Fibroblast of pulmonary artery (primary cell): Measurements from ENCODE around the gene SHLD1.

ENCODE experiments used
- DNase-seq: peaks from one replicate; pipeline ENCODE4 v3.0.0-alpha.2; 2010; ENCODE audit warnings: low read depth
- H3K4me3 ChIP-seq: replicated peaks from 2 replicates; pipeline ENCODE4 v1.5.1; 2011; ENCODE audit warnings: low read depth, mild to moderate bottlenecking, control low read depth, low read length, moderate library complexity
- TF ChIP-seq, protein P1 (sequence below): IDR thresholded peaks from 2 replicates; pipeline ENCODE4 v1.5.1; 2011; ENCODE audit warnings: mild to moderate bottlenecking, control low read depth, low read length, inconsistent platforms; ENCODE audit errors: missing control alignments

The SHLD1 gene

DNA sequence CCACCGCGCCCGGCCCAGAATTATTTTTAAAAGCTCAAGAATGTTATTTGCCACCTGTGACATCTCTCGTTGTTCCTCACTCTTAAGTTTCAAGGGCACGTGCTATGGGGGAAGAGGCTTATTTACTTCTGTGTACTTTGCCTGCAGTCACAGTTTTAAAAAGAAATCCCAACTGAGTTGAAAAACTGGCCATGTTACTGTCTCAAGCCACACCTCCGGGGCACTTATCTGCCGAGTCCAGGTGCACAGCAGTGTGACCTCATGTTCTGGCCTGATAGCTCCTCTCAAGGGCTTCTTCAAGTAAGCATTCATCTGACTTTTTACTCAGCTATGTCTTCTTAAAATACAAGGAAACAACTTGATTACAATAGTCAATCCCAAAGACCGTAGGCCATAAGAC is 34.5 kb downstream of the SHLD1 start:
- no peak for DNase-seq
- no peak overlapping the region for H3K4me3 ChIP-seq
- TF ChIP-seq, protein P1, sequence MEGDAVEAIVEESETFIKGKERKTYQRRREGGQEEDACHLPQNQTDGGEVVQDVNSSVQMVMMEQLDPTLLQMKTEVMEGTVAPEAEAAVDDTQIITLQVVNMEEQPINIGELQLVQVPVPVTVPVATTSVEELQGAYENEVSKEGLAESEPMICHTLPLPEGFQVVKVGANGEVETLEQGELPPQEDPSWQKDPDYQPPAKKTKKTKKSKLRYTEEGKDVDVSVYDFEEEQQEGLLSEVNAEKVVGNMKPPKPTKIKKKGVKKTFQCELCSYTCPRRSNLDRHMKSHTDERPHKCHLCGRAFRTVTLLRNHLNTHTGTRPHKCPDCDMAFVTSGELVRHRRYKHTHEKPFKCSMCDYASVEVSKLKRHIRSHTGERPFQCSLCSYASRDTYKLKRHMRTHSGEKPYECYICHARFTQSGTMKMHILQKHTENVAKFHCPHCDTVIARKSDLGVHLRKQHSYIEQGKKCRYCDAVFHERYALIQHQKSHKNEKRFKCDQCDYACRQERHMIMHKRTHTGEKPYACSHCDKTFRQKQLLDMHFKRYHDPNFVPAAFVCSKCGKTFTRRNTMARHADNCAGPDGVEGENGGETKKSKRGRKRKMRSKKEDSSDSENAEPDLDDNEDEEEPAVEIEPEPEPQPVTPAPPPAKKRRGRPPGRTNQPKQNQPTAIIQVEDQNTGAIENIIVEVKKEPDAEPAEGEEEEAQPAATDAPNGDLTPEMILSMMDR = no peak

DNA sequence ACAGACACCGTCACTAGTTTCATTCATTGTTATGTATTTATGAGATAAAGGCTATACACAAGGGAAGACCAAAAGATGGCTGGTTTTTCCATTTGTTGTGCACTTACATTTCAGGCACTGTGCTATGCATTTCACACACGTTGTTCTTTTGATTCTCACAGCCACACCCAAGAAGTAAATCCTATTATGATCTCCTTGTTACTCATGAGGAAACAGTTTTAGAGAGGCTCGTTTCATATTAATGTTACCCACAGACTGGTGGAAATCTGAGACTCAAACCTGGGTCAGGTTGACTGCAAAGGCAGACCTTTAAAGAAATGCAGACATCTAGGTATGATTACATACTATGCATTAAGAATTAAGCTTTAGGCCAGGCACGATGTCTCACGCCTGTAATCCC is 34.9 kb downstream of the SHLD1 start:
- DNase-seq = no peak
- H3K4me3 ChIP-seq = no peak overlapping the region
- TF ChIP-seq, protein P1 = no peak

DNA sequence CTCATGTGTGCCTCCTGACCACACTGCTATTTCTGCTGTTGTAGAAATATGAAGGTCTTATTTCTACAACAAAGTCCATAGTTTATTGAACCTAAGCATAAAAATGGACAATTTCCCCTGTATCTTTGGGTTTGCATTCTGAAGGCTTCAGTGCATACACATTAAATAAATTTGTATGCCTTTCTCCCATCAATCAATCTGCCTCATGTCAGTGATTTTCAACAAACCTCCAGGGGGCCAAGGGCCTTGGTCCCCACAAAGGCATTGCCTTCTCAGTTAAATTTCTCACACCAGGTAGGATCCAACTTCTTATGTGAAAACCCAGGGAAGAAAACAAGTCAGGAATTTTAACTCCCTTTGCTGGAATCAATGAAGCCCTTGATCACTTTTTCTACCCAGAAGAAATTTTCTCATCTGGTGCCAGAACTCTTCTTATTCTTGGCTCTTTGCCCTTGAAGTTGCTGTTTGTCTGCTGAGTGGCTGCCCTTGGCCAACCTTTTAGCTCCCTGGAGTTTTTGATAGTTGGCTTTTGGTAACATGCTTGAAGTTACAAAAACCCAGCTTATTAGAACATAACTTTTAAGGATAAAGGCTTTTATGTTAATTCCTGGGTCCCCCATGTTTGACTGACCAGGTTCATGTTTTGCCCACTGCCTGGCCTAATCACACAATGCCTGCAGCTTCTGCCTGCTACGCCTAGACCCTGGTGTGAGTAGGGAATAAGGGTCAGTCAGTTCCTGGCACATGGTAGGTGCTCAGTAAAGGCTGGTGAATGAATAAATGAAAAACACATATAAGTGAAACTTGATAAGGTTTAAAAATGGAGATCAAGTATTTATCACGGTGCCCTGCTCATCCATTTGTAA is 37.0 kb downstream of the SHLD1 start:
- no peak overlapping the region for H3K4me3 ChIP-seq
- TF ChIP-seq, protein P1 = peak; percentile 1
- DNase-seq = peak; percentile 75

DNA sequence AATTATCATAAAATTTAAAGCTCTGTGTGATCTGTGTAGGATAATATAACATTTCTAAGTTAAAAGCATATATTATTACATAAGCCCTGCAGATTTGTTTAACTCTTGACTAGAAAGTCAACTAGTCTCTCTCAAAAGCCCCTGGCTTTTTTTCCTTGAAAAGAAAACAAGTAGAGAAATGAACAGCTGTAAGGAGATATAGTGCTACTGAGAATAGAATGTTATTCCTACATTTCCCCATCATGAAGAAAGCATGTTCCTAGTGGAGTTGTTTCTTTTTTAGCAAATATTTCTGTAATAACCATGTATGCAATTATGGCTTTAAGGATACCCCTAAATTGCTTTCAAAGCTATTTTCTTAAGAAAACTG is 37.6 kb downstream of the SHLD1 start:
- TF ChIP-seq, protein P1 = no peak
- no peak for DNase-seq
- no peak overlapping the region for H3K4me3 ChIP-seq

DNA sequence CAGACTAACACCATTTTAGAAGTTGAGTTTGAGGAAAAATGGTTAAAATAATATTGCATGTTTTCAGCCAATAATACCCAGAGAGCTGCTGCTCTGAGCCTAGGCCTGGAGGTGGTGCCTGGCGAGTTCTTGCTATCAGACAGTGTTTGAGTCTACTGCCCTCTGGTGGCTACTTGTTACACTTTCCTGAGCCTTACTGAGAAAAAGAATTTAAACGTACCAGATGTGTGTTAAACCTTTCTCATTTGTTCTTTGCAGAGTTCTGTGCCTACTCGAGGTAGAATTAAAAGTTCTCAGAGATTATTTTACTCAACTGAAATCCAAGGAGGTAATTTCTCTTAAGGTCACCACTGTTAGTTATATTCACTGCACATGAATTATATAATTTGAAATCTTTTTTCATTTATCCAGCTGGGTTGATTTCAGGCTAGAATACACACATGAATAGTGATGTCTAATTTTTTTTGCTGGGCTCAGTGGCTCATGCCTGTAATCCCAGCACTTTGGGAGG is 38.2 kb downstream of the SHLD1 start:
- TF ChIP-seq, protein P1 = peak; percentile 83
- DNase-seq = peak; percentile 96
- H3K4me3 ChIP-seq = no peak overlapping the region

DNA sequence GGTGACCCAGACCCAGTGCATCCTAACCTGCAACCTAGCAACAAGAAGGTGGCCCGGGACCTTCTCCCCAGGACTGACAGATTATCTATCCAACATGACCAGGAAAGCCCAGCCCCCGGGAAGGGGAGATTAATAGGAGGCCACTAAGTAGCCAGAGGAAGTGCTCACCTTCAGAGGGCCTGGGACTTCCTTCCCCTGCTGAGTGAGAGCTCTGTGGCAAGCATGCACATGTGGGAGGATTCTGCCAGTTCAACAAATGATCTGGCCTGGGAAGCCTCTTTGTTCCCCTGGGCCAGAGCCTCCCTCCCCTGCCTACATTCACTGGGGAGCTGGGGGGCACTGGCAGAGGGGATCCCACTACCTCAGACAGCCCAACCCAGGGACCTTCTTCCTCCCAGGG is 39.6 kb downstream of the SHLD1 start:
- DNase-seq = no peak
- TF ChIP-seq, protein P1 = no peak
- no peak overlapping the region for H3K4me3 ChIP-seq

DNA sequence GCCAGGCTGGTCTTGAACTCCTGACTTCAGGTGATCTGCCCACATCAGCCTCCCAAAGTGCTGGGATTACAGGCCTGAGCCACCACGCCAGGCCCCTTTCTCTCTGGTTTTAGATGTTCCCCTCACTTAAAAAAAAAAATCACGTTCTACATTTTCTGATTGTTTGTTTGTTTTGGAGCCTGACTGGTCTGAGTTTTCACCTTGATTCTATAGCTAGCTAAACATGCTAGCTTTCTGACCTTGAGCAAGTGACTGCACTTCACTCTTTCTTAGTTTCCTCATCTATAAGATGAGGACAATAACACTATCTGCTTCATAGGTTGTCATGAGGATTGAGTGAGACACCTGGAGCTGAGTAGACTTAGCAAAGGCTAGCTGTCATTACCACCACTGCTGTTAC is 43.7 kb downstream of the SHLD1 start:
- TF ChIP-seq, protein P1 = no peak
- no peak for DNase-seq
- no peak overlapping the region for H3K4me3 ChIP-seq
